ENCODE measurements around the gene ZSCAN5A.
"Not testable (repeated sequence)": the region's sequence is repeated elsewhere in the genome, so short reads cannot be mapped to it uniquely, and the experiment has no call there.

ZSCAN5A gene

DNA sequence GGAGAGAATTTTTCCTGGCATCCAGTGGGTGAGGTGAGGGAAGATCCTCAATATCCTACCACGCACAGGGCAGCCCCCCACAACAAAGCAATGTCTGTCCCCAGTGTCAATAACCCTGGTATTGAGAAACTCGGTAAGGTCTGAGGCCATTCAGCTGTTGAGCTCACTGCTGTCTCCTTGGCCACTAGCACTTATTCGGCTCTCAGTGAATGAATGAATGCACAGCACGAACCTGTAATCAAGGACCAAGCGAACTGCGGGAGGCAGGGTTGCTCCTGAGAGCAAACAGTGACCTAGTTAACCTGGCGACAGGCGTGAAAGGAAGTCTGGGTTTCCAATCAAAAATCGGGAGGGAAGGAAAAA is 640 bp downstream of the ZSCAN5A start:
- no peak for DNase-seq

DNA sequence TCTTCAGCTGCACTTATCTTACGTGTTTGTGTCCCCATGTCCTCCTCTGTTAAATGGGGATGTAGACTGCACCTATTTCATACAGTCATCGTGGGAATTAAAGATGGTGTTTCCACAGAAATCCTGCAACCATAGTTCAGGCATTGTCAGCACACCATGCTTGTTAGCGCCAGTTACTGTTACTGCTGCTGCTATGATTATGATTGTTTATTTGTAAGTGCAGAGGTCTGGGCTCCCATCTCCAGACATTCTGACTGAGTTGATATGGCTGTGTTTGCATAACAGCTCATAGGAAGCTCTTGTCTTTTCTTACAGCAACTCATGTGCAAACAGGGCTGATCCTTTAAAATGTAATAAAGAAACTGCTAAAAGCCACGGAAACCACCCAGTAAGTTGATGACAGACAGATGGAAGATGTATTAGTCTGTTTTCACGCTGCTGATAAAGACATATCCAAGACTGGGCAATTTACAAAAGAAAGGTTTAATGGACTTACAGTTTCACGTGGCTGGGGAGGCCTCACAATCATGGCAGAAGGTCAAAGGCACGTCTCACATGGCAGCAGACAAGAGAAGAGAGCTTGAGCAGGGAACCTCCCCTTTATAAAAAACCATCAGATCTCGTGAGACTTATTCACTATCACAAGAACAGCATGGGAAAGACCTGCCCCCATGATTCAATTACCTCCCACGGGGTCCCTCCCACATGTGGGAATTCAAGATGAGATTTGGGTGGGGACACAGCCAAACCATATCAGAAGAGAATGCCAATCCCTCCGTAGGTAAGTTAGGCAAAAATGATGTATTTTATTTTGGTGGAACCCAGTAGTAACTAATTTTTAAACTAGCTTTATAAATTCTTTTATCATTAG is 1.6 kb downstream of the ZSCAN5A start:
- DNase-seq: no peak

DNA sequence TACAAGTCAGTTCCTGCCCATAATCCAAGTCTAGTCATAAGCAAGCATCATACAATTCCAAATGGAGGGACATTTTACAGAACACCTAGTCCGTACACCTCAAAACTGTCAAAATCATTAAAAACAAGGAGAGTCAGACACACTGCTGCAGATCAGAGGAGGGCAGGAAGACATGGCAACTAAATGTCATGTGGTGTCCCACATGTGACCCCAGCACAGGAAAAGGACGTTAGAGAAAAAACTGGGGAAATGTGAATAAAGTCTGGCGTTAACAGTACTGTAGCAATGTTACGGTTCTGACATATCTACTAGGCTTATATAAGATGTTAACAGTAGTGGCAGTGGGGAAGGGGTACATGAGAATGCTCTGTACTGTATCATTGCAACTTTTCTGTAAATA is 2.3 kb downstream of the ZSCAN5A start:
- no peak for DNase-seq

- DNase-seq: no peak
Observed at GRCh38 chr19:56310462-56310861, 4.2 kb downstream of the ZSCAN5A start.

GRCh38 chr19:56309511-56310185 is 5.0 kb downstream of the ZSCAN5A start:
- peak; percentile 16 for DNase-seq

GRCh38 chr19:56308792-56309191 is 5.8 kb downstream of the ZSCAN5A start:
- DNase-seq: no peak

DNA sequence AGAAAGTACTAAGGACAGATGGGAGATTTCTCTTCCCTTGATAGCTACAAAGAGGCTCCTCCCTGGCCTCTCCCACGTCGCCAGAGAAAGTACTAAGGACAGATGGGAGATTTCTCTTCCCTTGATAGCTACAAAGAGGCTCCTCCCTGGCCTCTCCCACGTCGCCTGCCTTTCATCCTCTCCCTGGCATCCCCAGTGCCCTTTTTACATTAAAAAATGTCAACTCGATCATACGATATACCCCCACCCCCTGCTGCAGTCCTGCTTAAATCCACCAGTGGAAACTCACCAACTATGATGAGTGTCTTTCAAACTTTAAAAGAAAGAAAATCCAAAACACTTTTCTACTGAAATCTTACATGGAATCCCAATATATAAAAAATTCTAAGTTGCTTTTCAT is 7.6 kb downstream of the ZSCAN5A start:
- not testable (repeated sequence) for DNase-seq

GRCh38 chr19:56306016-56306415 is 8.6 kb downstream of the ZSCAN5A start:
- DNase-seq: no peak

- no peak for DNase-seq
Observed at GRCh38 chr19:56304243-56304642, 10.4 kb downstream of the ZSCAN5A start.

DNA sequence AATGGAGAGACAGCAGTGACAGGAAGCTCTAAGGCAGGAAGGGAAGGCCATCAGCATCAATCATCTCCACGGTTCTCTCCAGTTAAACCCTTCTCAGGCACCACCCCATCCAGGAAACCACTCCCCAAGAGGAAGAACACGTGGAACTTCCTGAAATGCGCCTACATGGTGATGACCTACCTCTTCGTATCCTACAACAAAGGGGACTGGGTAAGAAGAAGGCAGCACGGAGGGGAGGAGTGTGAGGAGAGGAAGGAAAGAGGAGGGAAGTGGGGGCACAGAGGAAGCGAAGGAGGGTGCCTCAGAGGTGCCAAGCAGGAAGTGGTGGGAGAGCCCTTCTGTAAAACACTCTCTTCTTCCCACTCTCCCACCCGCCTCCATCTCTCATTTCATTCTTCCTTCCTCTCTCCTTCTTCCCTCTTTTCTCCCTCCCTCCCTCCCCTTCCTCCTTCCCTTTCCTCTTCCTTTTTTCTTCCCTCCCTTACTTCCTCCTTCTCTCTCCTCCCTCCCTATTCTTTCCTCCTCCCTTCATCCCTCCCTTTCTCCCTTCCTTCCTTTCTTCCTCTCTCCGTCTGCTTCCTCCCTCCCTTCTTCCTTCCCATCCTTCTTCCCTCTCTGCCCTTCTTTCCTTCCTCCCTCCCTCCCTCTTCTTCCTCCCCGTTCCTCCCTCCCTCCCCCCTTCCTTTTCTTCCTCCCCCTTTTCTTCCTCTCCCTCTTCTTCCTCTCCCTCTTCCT is 12.6 kb downstream of the ZSCAN5A start:
- no peak for DNase-seq

DNA sequence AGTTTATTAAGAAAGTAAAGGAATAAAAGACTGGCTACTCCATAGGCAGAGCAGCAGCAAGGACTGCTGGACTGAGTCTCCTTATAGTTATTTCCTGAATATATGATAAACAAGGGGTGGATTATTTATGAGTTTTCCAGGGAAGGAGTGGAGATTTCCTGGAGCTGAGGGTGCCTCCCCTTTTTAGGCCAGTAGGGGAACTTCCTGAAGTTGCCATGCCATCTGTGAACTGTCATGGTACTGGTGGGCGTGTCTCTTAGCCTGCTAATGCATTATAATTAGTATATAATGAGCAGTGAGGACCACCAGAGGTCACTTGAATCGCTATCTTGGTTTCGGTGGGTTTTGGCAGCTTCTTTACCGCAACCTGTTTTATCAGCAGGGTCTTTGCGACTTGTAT is 13.5 kb downstream of the ZSCAN5A start:
- DNase-seq: no peak

- no peak for DNase-seq
Observed at GRCh38 chr19:56299688-56300087, 15.0 kb downstream of the ZSCAN5A start.

DNA sequence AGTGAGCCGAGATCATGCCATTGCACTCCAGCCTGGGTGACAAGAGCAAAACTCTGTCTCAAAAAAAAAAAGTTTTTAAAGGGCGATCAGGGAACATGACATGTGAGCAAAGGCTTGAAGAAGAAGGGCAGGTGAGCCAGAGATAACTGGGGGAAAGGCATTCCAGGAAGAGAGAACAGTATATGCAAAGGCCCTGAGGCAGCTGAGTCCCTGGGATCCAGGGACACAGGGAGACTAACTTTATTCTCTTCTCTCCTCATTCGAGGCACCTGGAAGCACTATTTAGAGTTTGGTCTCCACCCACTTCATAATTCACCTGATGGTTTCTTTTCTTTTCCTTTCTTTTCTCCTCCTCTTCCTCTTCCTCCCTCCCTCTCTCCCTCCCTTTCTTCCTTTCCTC is 17.6 kb downstream of the ZSCAN5A start:
- DNase-seq: no peak

DNA sequence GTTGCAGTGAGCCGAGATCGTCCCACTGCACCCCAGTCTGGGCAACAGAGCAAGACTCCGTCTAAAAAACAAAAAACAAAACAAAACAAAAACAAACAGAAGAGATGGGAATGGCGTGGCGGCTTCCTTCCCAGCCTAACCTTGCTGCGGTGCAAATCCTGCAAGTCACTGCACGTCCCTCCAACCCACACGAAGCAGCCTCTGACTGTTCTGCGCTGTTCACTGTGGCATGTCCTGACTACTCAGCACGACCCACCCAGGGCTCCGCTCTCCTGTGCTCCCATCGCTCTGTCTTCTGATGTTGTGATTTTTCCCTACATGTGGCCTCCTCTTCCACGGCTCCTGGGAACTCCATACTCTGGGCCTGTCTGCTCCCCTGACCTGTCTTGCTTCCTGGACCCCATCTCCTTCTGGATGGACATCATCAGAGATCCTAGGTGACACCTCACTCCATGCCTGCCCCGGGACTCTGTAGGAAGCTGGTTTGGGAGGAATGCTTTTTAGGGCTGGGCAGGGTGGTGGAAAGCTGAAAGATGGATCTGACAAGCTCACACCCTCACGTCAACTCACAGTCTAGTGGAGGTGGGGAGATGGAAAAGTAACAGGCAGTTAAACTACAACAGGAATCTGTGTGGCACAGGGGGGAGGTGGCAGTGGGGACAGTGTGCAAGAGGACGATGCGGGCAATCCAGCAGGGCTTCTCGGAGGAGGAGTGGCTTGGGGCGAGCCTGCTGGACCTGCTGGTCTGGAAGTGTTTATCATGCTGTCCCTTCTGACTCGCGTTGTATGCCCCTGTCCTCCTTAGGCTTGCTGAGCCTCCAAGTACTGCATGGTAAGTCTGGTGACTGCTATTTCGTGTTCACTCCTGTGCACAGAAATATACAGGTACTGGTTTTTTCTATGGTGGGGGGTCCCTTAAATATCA is 18.8 kb downstream of the ZSCAN5A start:
- DNase-seq: no peak

- peak; percentile 50 for DNase-seq
Observed at GRCh38 chr19:56294549-56294948, 20.1 kb downstream of the ZSCAN5A start.

DNA sequence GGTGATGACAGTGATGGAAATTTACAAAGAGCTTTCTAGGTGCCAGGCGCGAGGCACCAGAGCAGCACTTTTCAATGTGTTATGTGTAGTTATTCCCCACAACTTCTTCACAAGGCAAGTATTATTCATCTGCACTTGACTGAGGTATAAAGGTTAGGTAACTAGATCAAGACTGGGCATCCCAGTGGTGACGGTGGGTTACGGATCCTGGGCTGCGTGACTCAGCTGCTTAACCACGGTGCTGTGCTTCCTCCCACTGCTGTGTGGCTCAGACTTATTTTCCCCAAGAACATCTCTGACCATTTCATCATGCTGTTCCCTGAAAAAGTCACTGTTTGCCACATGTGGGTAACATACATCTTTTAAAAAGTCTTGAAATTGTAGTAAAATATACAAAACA is 22.8 kb downstream of the ZSCAN5A start:
- no peak for DNase-seq

DNA sequence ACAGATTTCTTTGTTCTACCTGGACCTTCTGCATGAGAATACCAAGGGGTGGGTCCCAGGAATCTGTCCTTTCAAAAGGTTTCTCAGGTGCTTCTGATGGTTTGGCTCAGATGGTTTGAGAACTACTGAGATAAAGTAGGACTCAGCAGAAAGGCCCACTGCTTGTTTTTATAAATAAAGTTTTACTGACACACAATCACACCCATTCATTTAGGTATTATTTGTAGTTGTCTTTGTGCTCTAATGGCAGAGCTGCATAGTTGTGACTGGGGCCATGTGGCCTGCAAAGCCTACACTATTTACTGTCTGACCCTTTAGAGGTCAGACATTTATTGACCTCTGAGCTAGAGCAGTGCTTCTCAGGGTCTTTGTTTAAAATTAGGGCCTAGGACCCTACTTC is 24.5 kb downstream of the ZSCAN5A start:
- no peak for DNase-seq

GRCh38 chr19:56284746-56285145 is 29.9 kb downstream of the ZSCAN5A start:
- no peak for DNase-seq

DNA sequence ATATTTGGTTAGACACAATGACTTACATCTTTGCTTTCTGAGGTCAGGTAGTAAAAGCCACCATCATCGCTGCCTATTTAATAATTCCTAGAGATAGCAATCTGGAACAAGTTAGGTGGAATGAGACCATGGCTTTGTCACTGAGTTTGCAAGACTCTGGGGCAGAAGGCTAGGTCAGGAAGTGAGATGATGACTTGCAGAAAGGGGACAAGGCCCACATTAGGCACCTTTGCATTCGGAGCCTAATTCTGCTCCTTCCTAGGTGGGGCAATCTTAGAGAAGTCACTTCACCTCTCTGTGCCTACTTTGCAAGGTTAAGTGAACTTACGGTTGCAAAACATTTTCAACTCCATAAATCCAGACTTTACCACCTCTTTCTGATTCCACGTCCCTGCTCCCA is 31.8 kb downstream of the ZSCAN5A start:
- no peak for DNase-seq

DNA sequence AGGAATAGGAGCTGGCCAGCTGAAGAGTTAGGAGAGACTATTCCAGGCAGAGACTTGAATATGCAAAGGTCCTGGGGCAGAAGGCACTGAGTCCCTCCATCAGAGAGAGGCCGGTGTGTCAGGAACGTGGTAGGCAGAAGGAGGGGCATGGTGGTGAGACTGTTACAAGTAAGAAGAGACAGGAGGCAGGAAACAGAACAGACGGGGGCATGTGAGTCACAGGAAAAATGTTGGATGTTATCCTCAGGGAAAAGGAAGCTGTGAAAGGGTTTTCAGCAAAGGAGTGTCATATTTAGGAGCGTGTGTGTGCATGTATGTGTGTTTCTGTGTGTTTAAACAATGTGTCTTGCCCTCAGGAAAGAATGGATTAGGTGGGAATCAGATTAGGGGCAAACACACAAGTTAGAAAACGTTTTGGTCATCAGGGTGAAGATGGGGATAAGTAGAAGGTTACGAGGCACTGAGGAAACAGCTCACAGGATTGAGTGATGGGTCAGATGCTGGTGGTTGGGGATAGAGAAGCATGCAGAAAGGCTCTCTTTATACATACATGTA is 41.0 kb downstream of the ZSCAN5A start:
- DNase-seq: no peak

GRCh38 chr19:56272161-56272798 is 42.4 kb downstream of the ZSCAN5A start, which contains the start of gene EDDM13:
TSS of gene EDDM13 (plus strand) at chr19:56272748. CDS start at chr19:56272835, 87 bp downstream.
- no peak for DNase-seq

DNA sequence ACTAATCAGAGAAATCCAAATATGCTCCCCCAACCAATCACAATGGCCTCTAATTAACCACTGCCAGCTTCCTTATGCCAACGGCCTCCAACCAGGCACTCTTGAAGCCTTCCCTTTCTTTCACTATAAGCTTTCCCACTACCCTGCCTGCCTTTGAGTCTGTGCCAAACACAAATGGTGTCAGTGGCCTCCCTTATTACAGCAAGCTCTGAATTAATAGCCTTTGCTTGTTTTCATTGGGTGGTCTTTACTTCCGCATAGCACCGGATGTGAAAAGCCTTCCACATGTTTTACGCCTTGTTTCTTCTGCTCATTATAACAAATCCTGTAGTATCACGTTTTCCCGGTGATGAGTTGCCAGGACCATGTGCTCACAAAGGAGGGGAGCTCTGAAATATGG is 43.5 kb downstream of the ZSCAN5A start:
- peak; percentile 9 for DNase-seq
